ENCODE measurements around the gene ZC3H12C. TPM values are rescaled to one million over a fixed set of nuclear protein-coding genes. Genes with fewer than 3 reads are reported as not detected.
"Not testable (repeated sequence)": the region's sequence is repeated elsewhere in the genome, so short reads cannot be mapped to it uniquely, and the experiment has no call there.

The ZC3H12C gene
- total RNA-seq, 3 donors from 2014 or later = 10.2 to 19.8 (median 13.2) TPM

- Histone ChIP-seq H3K27ac (no peak overlapping the region), H3K9me3 (no peaks in the 10 kb centered on the region), H3K27me3 (no peaks in the 10 kb centered on the region), H3K4me1 (no peaks in the 10 kb centered on the region), H3K4me3 (no peak overlapping the region), H3K36me3 (no peaks in the 10 kb centered on the region)
- no peak for DNase-seq (ENCODE audit: low spot score in 2 of 2)
- intact Hi-C loops (cut with DNase I; ENCODE audit: low total_unique reads) = no loop called here
- TF ChIP-seq CTCF (IDR thresholded peaks at IDR 0.05) (no peak), POLR2AphosphoS5 (IDR thresholded peaks at IDR 0.05) (no peak), POLR2A (IDR thresholded peaks at IDR 0.05) (no peak)
Measured at GRCh38 chr11:110185599-110185998, 92.4 kb downstream of the ZC3H12C start.

- no peaks in the 10 kb centered on the region for H3K36me3 ChIP-seq
- intact Hi-C loops (cut with DNase I; ENCODE audit: low total_unique reads) = no loop called here
- TF ChIP-seq POLR2A (IDR thresholded peaks at IDR 0.05) = no peak
- no peak for TF ChIP-seq POLR2AphosphoS5 (IDR thresholded peaks at IDR 0.05)
- TF ChIP-seq CTCF (IDR thresholded peaks at IDR 0.05) = no peak
- H3K9me3 ChIP-seq = no peaks in the 10 kb centered on the region
- no peak overlapping the region for H3K27ac ChIP-seq
- DNase-seq (ENCODE audit: low spot score in 2 of 2) = no peak
- H3K4me3 ChIP-seq = no peak overlapping the region
- no peaks in the 10 kb centered on the region for H3K4me1 ChIP-seq
- H3K27me3 ChIP-seq = no peaks in the 10 kb centered on the region
Measured at GRCh38 chr11:110186456-110186855, 93.3 kb downstream of the ZC3H12C start.

- Histone ChIP-seq H3K9me3 (no peaks in the 10 kb centered on the region), H3K27me3 (no peaks in the 10 kb centered on the region), H3K36me3 (no peaks in the 10 kb centered on the region), H3K4me3 (no peak overlapping the region), H3K4me1 (no peaks in the 10 kb centered on the region), H3K27ac (no peak overlapping the region)
- DNase-seq (ENCODE audit: low spot score in 2 of 2) = no peak
- intact Hi-C loops (cut with DNase I; ENCODE audit: low total_unique reads) = no loop called here
- TF ChIP-seq POLR2AphosphoS5 (IDR thresholded peaks at IDR 0.05) (no peak), POLR2A (IDR thresholded peaks at IDR 0.05) (no peak), CTCF (IDR thresholded peaks at IDR 0.05) (no peak)
Measured at GRCh38 chr11:110186867-110187266, 93.7 kb downstream of the ZC3H12C start.

- TF ChIP-seq POLR2A (IDR thresholded peaks at IDR 0.05) (no peak), CTCF (IDR thresholded peaks at IDR 0.05) (no peak), POLR2AphosphoS5 (IDR thresholded peaks at IDR 0.05) (no peak)
- no peaks in the 10 kb centered on the region for H3K4me1 ChIP-seq
- H3K4me3 ChIP-seq = no peak overlapping the region
- intact Hi-C loops (cut with DNase I; ENCODE audit: low total_unique reads) = no loop called here
- no peak overlapping the region for H3K27ac ChIP-seq
- DNase-seq (ENCODE audit: low spot score in 2 of 2) = no peak
- H3K36me3 ChIP-seq = no peaks in the 10 kb centered on the region
- no peaks in the 10 kb centered on the region for H3K27me3 ChIP-seq
- H3K9me3 ChIP-seq = no peaks in the 10 kb centered on the region
Measured at GRCh38 chr11:110187731-110188130, 94.5 kb downstream of the ZC3H12C start.

- intact Hi-C loops (cut with DNase I; ENCODE audit: low total_unique reads) = no loop called here
- DNase-seq (ENCODE audit: low spot score in 2 of 2) = no peak
- H3K4me1 ChIP-seq = no peaks in the 10 kb centered on the region
- no peaks in the 10 kb centered on the region for H3K9me3 ChIP-seq
- TF ChIP-seq POLR2A (IDR thresholded peaks at IDR 0.05) (no peak), CTCF (IDR thresholded peaks at IDR 0.05) (no peak), POLR2AphosphoS5 (IDR thresholded peaks at IDR 0.05) (no peak)
- H3K27me3 ChIP-seq = no peaks in the 10 kb centered on the region
- no peak overlapping the region for H3K4me3 ChIP-seq
- H3K27ac ChIP-seq = no peak overlapping the region
- no peaks in the 10 kb centered on the region for H3K36me3 ChIP-seq
Measured at GRCh38 chr11:110190885-110191284, 97.7 kb downstream of the ZC3H12C start.

GRCh38 chr11:110192604-110193282 lies 99.6 kb downstream of the ZC3H12C start:
- DNase-seq (ENCODE audit: low spot score in 2 of 2); H3K27ac ChIP-seq; H3K27me3 ChIP-seq; H3K9me3 ChIP-seq; H3K4me3 ChIP-seq; H3K4me1 ChIP-seq; intact Hi-C loops (cut with DNase I; ENCODE audit: low total_unique reads); H3K36me3 ChIP-seq: not testable (repeated sequence)

GRCh38 chr11:110194211-110194766 lies 101.1 kb downstream of the ZC3H12C start:
- H3K4me1 ChIP-seq; H3K36me3 ChIP-seq; DNase-seq (ENCODE audit: low spot score in 2 of 2); H3K27ac ChIP-seq; H3K9me3 ChIP-seq; H3K27me3 ChIP-seq; intact Hi-C loops (cut with DNase I; ENCODE audit: low total_unique reads); H3K4me3 ChIP-seq: not testable (repeated sequence)
